IPS DF 19.7 (cell line): ENCODE measurements around the gene CUL3.

Experiments used
- DNase-seq: peaks from one replicate; pipeline ENCODE4 v3.0.0-alpha.2; 2013; ENCODE audit warnings: low read depth, low spot score

Gene CUL3

GRCh38 chr2:224426656-224427055, 158.5 kb downstream of the CUL3 start:
- DNase-seq = no peak

GRCh38 chr2:224421065-224421464, 164.1 kb downstream of the CUL3 start:
- no peak for DNase-seq
